Heart left ventricle (tissue), 13 donors: ENCODE results near the gene SMARCAL1.

Source experiments
- CTCF ChIP-seq, 12 donors: fragments of 200-600 bp; sonication (generic) in 4 of 12; IDR thresholded peaks; one replicate each; pipeline versions ENCODE4 v1.5.0 to v1.8.0; 2018 to 2022; ENCODE audit warnings: antibody characterized with exemption in 12 of 12, mild to moderate bottlenecking in 5 of 12
- POLR2A ChIP-seq, 2 donors: fragments of 450-650 bp; IDR thresholded peaks; one replicate each; pipeline ENCODE4 v1.6.1; 2017; ENCODE audit warnings: antibody characterized with exemption in 2 of 2, mild to moderate bottlenecking in 2 of 2, moderate library complexity in 2 of 2
- donor health status: ischemic (EF 13 %, LVEDD 7.1; RV severe dilation, severe dysfunction).
- donor health status: DM: no; HTN: yes; CAD: no.
- donor health status: DM: no; HTN: no; CAD: no.
- donor health status: ischemic (EF 25% LVEDD 6.9; RV normal size, moderate dysfunction).
- donor health status: ischemic (EF 25% LVEDD 5.7; RV mildly dilated, moderate dysfunction).
- donor health status: ischemic (EF 35%, LVEDD 5.7; RV mildly dilated, moderate dysfunction).
- donor health status: nonischemic (EF 11% LVEDD 7.7; RV severe dilation, severe dysfunction).
- donor health status: DM: yes; HTN: yes; CAD: no.
- donor health status: PGD.
- donor health status: ischemic (EF 29% LVEDD 5.4; RV normal size, mild dysfunction).
- donor health status: nonischemic (EF 23%, LVEDD 6.1; RV moderate dilation, normal function).

GRCh38 chr2:216425008-216425787 lies 12.9 kb downstream of the SMARCAL1 start:
- TF ChIP-seq POLR2A (IDR thresholded peaks at IDR 0.05) (no peak), CTCF (IDR thresholded peaks at IDR 0.05) (no peak)
